Muscle of leg (tissue), 11 donors: ENCODE results near the gene TPST2. TPM values are rescaled to one million over a fixed set of nuclear protein-coding genes. Genes with fewer than 3 reads are reported as not detected.

Source experiments
- DNase-seq: peaks from one replicate; pipeline ENCODE4 v3.0.0; 2013
- H3K27ac ChIP-seq: one replicate; pipeline ENCODE4 v1.5.1; 2013; ENCODE audit warnings: mild to moderate bottlenecking, low read length, control low read depth
- H3K27me3 ChIP-seq: one replicate; pipeline ENCODE4 v1.6.1; 2013; ENCODE audit warnings: low read length; ENCODE audit not compliant: control insufficient read depth, insufficient read depth
- H3K36me3 ChIP-seq: one replicate; pipeline ENCODE4 v1.6.1; 2013; ENCODE audit warnings: low read length; ENCODE audit not compliant: control insufficient read depth, insufficient read depth
- H3K4me1 ChIP-seq: one replicate; pipeline ENCODE4 v1.6.1; 2013; ENCODE audit warnings: low read length; ENCODE audit not compliant: control insufficient read depth, insufficient read depth
- H3K4me3 ChIP-seq: one replicate; pipeline ENCODE4 v1.5.1; 2013; ENCODE audit warnings: low read length, control low read depth
- H3K9me3 ChIP-seq: replicated peaks from 2 replicates; pipeline ENCODE4 v1.6.1; 2013; ENCODE audit warnings: low read depth, low read length; ENCODE audit not compliant: control insufficient read depth
- WGBS: methylation state at CpG from one replicate; pipeline ENCODE4 v1.1.5; 2013; ENCODE audit warnings: missing lambda C conversion rate; ENCODE audit not compliant: insufficient coverage; 5-methylcytosine and 5-hydroxymethylcytosine counted together
- polyA plus RNA-seq, 8 donors: library from polyadenylated mRNA; unstranded; fragments of 120-200 nt; gene quantifications; one replicate each; pipeline versions ENCODE4 v1.2.1 to v1.2.3, GENCODE V29; 2013; ENCODE audit warnings: inconsistent platforms in 1 of 8, low replicate concordance in 1 of 8; ENCODE audit not compliant: insufficient read length in 8 of 8, insufficient read depth in 1 of 8
- total RNA-seq: library from RNA; stranded (reverse); fragments of 120-200 nt; gene quantifications from one replicate; pipeline ENCODE4 v1.2.4, GENCODE V29; 2013

The TPST2 gene
- total and polyA plus RNA-seq, 9 donors, result 5.4 to 11.3 (median 7.4) TPM

DNA sequence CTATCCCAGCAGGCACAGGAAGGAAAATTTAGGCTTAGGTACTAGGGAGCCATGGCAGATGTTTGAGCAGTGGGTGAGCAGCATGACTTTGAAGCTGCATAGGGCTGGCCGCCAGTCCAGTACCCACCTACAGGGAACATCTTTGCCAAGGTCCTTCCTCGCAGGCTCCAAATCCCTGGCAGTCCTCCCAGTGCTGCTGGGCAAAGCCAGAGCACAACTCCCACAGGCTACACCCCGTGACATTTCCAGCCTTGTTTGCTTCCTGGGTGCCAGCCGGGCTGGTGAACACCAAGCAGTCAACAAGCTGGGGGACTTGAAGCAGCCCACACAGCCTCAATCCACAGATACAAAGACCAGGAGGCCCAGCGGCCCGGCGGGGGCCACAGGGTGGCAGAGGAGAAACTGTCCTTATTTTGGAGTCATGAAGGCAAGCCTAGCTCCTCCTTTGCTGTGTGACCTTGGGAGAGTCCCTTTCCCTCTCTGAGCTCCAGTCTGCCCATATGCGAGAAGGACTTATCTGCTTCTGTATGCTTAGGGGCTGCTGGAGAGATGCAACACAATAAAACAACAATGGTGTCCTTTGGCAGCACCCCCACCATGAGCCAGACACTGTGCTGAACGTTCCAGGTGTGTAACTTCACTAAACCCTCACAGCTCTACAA is 28.0 kb downstream of the TPST2 start:
- Histone ChIP-seq H3K4me1 (no peaks in the 10 kb centered on the region), H3K27ac (no peak overlapping the region), H3K4me3 (no peak overlapping the region), H3K27me3 (no peaks in the 10 kb centered on the region), H3K36me3 (peaks cover 3% of the 10 kb centered on the region), H3K9me3 (no peaks in the 10 kb centered on the region)
- 80% methylated on average over 1 of the region's 9 CpGs for WGBS
- DNase-seq, result no peak

DNA sequence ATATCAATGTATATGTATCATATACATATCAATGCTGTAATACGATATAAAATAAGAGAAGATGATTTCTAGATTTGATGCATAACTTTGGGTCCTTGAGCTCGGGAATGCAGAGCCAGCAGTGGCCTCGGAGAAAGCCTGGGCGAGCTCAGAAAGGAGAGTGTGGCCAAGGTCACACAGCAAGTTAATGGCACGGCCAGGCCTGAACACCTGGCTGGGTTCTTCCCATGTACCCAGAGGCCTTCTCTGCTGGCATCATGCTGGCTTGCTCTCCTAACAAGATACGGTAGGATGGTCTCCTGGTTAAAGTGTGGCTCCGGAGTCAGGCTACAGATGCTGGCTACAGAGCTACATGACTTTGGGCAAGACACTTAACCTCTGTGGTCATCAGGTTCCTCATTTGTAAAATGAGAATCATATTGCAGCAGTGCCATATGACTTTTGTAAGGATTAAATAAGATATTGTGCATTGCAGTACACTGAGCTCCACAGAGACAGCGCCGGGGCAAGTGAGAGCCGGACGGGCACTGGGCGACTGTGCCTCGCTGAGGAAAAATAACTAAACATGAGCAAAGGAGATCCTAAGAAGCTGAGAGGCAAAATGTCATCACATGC is 29.9 kb downstream of the TPST2 start:
- no peaks in the 10 kb centered on the region for H3K9me3 ChIP-seq
- H3K4me3 ChIP-seq, result no peak overlapping the region
- WGBS, result 90% methylated on average over 12 of the region's 13 CpGs
- H3K27ac ChIP-seq, result no peak overlapping the region
- no peak for DNase-seq
- H3K27me3 ChIP-seq, result no peaks in the 10 kb centered on the region
- H3K4me1 ChIP-seq, result no peaks in the 10 kb centered on the region
- H3K36me3 ChIP-seq, result peaks cover 3% of the 10 kb centered on the region

DNA sequence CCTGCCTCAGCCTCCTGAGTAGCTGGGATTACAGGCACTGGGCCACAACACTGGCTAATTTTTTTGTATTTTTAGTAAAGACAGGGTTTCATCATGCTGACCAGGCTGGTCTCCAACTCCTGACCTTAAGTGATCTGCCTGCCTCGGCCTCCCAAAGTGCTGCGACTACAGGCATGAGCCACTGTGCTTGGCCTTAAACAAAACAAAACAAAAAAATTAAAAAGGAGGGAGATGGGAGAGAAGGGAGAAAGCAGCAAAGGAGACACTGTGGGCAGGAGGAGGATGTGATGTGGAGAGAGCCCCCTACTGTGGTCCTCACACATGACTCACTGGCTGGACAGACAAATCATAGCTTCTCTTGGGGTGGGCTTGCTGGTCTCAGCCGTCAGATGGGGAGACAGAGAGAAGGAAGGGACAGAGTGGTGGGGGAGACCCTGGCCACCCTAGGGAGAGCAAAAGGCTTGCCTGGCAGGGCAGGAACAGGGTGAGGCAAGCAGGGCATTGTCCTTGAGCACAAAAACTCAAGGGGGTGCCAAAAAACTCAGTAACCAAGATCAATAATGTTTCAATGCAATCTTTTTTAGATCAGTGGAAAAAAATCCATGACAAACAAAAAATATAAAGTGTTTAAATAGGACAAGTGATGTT is 31.6 kb downstream of the TPST2 start:
- DNase-seq, result no peak
- no CpG with 5 or more reads among the region's 3 CpGs for WGBS
- Histone ChIP-seq H3K36me3 (no peaks in the 10 kb centered on the region), H3K27me3 (no peaks in the 10 kb centered on the region), H3K27ac (no peak overlapping the region), H3K4me1 (peaks cover 5% of the 10 kb centered on the region), H3K4me3 (no peak overlapping the region), H3K9me3 (no peaks in the 10 kb centered on the region)

DNA sequence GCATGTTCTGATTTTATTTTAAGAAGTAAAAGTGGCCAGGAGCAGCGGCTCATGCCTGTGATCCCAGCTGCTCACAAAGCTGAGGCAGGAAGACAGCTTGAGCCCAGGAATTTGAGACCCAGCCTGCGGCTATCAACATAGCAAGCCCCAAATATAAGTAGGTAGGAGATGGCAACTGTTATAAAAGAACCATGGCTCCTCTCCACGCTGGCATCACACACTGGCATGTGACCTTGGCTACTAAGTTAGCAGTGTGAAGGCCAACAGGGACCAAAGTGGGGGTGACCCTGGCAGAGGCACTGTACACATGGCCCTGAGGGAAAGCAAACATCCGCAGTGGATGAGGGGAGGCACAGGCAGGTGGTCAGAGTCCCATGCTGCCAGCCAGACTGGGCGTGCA is 33.0 kb downstream of the TPST2 start:
- 89% methylated on average over 4 of the region's 5 CpGs for whole genome bisulfite sequencing
- DNase-seq, result no peak
- no peaks in the 10 kb centered on the region for H3K9me3 ChIP-seq
- no peak overlapping the region for H3K27ac ChIP-seq
- H3K27me3 ChIP-seq, result no peaks in the 10 kb centered on the region
- H3K4me1 ChIP-seq, result peaks cover 5% of the 10 kb centered on the region
- no peaks in the 10 kb centered on the region for H3K36me3 ChIP-seq
- H3K4me3 ChIP-seq, result no peak overlapping the region

DNA sequence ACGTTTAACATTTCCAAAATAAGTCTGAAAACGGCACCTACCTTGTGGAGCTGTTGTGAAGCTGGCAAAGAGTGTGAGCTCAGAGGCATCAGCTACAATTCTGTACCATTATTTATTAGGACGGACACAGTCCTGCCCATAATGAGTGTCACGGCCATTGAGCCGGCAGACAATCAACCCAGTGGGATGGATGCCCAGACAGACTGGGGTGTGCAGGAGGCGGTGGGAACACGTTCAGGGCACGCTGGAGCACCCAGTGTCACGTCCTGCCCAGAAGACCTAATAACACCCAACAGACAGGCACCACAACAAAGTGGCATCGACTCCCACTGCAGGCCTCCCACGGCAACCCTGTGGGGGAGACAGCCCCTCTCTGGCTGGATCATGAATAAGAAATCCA is 34.5 kb downstream of the TPST2 start:
- no peak for DNase-seq
- H3K9me3 ChIP-seq, result no peaks in the 10 kb centered on the region
- H3K4me3 ChIP-seq, result no peak overlapping the region
- 83% methylated on average over 3 of the region's 11 CpGs for WGBS
- H3K27me3 ChIP-seq, result no peaks in the 10 kb centered on the region
- H3K27ac ChIP-seq, result no peak overlapping the region
- peaks cover 5% of the 10 kb centered on the region for H3K4me1 ChIP-seq
- H3K36me3 ChIP-seq, result no peaks in the 10 kb centered on the region

DNA sequence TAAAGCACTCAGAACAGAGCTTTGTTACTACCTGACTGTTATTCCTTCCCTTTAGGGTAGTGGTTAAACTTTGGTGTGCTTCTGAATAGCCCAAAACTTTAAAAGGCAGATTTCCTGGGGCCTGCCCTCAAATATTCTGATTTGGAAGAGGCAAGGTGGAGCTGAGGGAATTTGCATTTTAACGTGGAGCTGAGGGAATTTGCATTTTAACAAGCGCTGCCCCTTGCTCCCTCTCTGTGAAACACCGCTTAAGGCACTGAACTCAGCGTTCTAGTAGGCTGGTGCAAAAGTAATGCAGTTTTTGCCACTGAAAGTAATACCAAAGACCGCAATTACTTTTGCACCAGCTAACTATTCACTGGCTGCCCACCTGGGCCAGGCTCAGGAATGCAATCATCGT is 35.0 kb downstream of the TPST2 start:
- 48% methylated on average over 5 of the region's 6 CpGs for WGBS
- Histone ChIP-seq H3K27me3 (no peaks in the 10 kb centered on the region), H3K4me3 (no peak overlapping the region), H3K4me1 (peaks cover 5% of the 10 kb centered on the region), H3K9me3 (no peaks in the 10 kb centered on the region), H3K36me3 (no peaks in the 10 kb centered on the region), H3K27ac (no peak overlapping the region)
- DNase-seq, result no peak

DNA sequence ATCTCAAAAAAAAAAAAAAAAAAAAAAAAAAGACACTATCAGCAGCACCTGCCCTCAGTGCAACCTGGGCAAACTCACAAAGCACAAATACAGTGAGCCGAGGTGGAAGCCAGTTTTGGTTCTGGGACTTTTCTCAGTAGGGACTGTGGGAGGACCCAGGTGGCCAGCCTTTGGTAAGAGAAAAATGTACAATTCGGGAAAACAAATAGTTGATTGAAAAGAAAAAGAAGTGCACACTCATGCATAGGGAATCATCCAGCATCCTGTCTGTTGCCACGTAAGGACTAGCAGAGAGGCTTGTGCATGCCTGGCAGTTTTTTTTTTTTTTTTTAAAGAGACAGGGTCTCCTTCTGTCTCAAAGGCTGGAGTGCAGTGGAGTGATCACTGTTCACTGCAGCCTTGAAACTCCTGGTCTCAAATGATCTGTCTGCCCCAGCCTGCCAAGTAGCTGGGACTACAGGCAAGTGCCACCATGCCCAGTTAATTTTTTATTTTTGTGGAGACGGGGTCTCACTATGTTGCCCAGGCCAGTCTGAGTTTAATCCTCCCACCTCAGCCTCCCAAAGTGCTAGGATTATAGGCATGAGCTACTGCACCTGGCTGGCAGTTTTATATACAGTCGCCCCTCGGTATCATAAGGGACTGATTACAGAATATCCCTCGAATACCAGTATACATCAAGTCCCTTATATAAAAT is 36.7 kb downstream of the TPST2 start:
- WGBS, result 50% methylated on average over 4 of the region's 7 CpGs
- H3K4me3 ChIP-seq, result no peak overlapping the region
- DNase-seq, result no peak
- H3K27me3 ChIP-seq, result no peaks in the 10 kb centered on the region
- no peaks in the 10 kb centered on the region for H3K36me3 ChIP-seq
- H3K4me1 ChIP-seq, result peaks cover 5% of the 10 kb centered on the region
- H3K9me3 ChIP-seq, result no peaks in the 10 kb centered on the region
- no peak overlapping the region for H3K27ac ChIP-seq

DNA sequence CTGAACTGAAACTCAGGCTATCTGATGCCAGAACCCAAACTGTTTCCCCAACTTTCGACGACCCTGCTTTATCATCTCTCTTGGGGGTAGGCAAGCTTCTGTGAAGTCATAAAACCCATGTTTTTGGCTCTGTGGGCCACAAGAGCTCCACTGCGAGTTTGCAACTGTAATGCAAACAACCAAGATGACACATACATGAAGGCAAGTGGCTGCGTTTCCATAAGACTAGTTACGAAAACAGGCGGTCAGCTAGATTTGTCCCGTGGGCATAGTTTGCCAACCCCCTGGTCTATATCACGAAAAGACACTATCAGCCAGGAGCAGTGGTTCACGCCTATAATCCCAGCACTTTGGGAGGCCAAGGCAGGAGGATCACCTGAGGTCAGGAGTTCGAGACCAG is 37.5 kb downstream of the TPST2 start:
- 71% methylated on average over 5 of the region's 10 CpGs for WGBS
- no peaks in the 10 kb centered on the region for H3K27me3 ChIP-seq
- no peak for DNase-seq
- peaks cover 5% of the 10 kb centered on the region for H3K4me1 ChIP-seq
- no peak overlapping the region for H3K4me3 ChIP-seq
- no peaks in the 10 kb centered on the region for H3K9me3 ChIP-seq
- no peak overlapping the region for H3K27ac ChIP-seq
- no peaks in the 10 kb centered on the region for H3K36me3 ChIP-seq

DNA sequence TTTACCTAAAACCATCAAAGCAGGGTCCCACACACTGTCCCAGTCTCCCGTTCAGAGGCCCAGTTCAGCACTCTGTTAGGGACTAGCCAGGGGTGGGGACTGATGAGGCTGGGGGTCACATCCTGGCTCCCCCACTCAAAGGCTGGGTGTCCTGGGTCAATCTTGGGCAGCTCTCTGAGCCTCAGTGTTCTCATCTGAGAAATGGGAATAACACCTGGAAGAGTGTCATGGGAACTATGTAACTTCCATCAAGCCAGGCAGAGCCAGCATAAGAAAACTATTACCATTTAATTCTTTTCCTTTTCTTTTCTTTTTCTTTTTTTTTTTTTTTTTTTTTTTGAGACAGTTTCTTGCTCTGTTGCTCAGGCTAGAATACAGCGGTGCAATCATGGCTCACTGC is 38.4 kb downstream of the TPST2 start:
- peaks cover 5% of the 10 kb centered on the region for H3K4me1 ChIP-seq
- H3K27me3 ChIP-seq, result no peaks in the 10 kb centered on the region
- WGBS, result no CpG with 5 or more reads among the region's 2 CpGs
- H3K27ac ChIP-seq, result no peak overlapping the region
- no peak overlapping the region for H3K4me3 ChIP-seq
- no peaks in the 10 kb centered on the region for H3K36me3 ChIP-seq
- H3K9me3 ChIP-seq, result no peaks in the 10 kb centered on the region
- no peak for DNase-seq

DNA sequence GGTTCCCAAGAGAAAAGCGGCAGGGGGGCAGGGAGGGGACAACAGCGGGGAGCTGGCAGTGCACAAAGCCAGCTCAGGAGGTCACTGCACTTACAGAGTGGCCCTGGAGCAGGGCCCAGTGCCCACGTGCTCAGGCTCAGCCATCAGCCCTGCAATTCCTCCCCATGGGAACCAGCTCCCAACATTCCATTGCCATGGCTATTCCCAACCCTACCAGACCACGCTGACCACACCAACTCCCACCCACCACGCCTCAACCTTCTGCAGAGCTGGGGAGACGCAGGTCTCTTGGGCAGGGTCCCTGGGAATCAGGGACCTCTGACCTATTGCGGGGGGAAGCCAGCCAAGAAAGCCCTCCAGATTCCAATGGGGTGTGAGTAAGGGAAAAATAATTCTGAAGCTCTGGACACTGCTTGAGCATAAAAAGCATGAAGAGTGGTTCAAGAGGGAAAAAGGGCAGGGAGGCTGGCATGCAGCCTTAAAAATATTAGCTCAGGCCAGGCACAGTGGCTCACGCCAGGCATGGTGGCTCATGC is 39.4 kb downstream of the TPST2 start:
- peaks cover 5% of the 10 kb centered on the region for H3K4me1 ChIP-seq
- no peak overlapping the region for H3K4me3 ChIP-seq
- H3K27ac ChIP-seq, result no peak overlapping the region
- DNase-seq, result peak; percentile 22
- no peaks in the 10 kb centered on the region for H3K9me3 ChIP-seq
- no peaks in the 10 kb centered on the region for H3K27me3 ChIP-seq
- no peaks in the 10 kb centered on the region for H3K36me3 ChIP-seq
- 38% methylated on average over 1 of the region's 8 CpGs for WGBS
